WI38 (cell line): ENCODE results near the gene CLEC18B.
"Not testable (repeated sequence)": the region's sequence is repeated elsewhere in the genome, so short reads cannot be mapped to it uniquely, and the experiment has no call there.

Source experiments
- H3K4me3 ChIP-seq: 2 replicates; pipeline ENCODE4 v1.5.1; 2011; ENCODE audit warnings: low read depth, mild to moderate bottlenecking, control low read depth, low read length
- TF ChIP-seq, protein P1 (sequence below): IDR thresholded peaks from 2 replicates; pipeline ENCODE4 v1.5.1; 2012; ENCODE audit warnings: low read depth, mild to moderate bottlenecking, control low read depth, low read length

CLEC18B gene

DNA sequence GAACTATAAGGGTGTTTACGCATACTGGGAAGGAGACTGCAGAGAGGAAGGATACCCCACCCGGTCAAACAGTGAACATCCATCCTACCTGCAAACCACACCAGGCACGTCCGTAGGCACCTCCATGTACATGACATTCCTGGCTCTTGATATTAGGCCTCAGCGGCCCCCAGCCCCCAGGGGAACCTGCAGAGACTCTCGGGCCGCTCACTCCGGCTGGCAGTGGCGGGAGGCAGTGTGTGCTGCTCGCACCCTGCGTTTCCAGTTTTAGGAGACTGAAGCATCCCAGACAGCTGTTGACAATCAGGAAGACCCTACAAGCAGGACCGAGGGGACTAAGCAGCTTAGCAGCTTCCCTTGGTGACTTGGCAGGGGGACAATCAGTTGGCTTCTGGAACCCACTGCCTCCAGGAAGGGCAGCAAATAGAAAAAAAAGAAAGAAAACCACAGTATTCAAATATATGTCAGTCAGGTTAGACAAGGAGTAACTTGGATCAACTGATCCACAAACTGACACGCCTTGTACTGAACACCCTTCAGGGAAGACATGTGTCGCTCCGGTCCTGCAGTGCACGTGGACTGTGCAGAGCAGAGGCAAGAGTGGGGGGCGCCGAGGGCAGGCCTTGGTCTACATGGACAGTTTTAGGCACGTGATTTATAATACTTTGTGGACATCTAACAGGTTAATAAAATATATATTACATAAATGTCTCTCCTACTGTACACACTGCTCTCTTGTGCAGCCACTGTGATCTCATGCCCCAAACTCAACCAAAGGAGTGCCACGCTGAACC, 29.9 kb upstream of the CLEC18B start:
- H3K4me3 ChIP-seq: no peak overlapping the region
- TF ChIP-seq, protein P1, sequence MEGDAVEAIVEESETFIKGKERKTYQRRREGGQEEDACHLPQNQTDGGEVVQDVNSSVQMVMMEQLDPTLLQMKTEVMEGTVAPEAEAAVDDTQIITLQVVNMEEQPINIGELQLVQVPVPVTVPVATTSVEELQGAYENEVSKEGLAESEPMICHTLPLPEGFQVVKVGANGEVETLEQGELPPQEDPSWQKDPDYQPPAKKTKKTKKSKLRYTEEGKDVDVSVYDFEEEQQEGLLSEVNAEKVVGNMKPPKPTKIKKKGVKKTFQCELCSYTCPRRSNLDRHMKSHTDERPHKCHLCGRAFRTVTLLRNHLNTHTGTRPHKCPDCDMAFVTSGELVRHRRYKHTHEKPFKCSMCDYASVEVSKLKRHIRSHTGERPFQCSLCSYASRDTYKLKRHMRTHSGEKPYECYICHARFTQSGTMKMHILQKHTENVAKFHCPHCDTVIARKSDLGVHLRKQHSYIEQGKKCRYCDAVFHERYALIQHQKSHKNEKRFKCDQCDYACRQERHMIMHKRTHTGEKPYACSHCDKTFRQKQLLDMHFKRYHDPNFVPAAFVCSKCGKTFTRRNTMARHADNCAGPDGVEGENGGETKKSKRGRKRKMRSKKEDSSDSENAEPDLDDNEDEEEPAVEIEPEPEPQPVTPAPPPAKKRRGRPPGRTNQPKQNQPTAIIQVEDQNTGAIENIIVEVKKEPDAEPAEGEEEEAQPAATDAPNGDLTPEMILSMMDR: no peak

- H3K4me3 ChIP-seq: no peak overlapping the region
- TF ChIP-seq, protein P1: no peak
Observed at GRCh38 chr16:74450236-74450635, 29.0 kb upstream of the CLEC18B start.

- TF ChIP-seq, protein P1: no peak
- no peak overlapping the region for H3K4me3 ChIP-seq
Observed at GRCh38 chr16:74449470-74449869, 28.2 kb upstream of the CLEC18B start.

DNA sequence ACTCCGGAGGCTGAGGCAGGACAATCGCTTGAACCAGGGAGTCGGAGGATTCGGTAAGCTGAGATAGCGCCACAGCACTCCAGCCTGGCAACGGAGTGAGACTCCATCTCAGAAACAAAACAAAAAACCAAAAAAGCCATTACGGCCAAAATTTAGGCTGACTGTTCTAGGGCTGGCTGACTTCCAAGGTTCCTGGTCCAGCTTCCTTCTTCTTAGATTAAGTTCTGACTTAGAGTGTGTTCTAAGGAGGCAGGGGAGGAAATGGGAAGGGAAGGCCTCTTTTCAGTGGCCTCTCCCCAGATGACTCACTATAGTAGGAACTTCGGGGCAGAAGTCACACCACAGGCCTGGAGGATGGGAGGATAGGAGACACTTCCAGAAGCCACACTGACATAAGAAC, 27.7 kb upstream of the CLEC18B start:
- TF ChIP-seq, protein P1: no peak
- no peak overlapping the region for H3K4me3 ChIP-seq

- no peak overlapping the region for H3K4me3 ChIP-seq
- TF ChIP-seq, protein P1: no peak
Observed at GRCh38 chr16:74447578-74447977, 26.3 kb upstream of the CLEC18B start.

- no peak overlapping the region for H3K4me3 ChIP-seq
- TF ChIP-seq, protein P1: no peak
Observed at GRCh38 chr16:74446866-74447265, 25.6 kb upstream of the CLEC18B start.

GRCh38 chr16:74443624-74444346, 22.5 kb upstream of the CLEC18B start:
- H3K4me3 ChIP-seq: not testable (repeated sequence)
